OCI-LY7 (cell line): ENCODE data around the gene OPHN1.

Experiments used
- CTCF ChIP-seq: fragments of 200-600 bp; sonication (generic); conservative IDR thresholded peaks from 2 replicates; pipeline ENCODE4 v1.5.1; 2014; ENCODE audit warnings: mild to moderate bottlenecking, antibody characterized with exemption, low read length, moderate library complexity, mixed read lengths
- EZH2phosphoT487 ChIP-seq: fragments of 200-600 bp; sonication (generic); IDR thresholded peaks from 2 replicates; pipeline ENCODE4 v1.6.1; 2018; ENCODE audit warnings: low read depth, borderline replicate concordance, mild to moderate bottlenecking, mixed run types, antibody characterized with exemption, low read length, moderate library complexity, mixed read lengths

- TF ChIP-seq CTCF (no peak), EZH2phosphoT487 (no peak)
These were observed 345.8 kb downstream of the OPHN1 start for GRCh38 chrX:68087526-68087925.
